Stomach (tissue), 9 donors: ENCODE results near the gene SBF2. TPM values are rescaled to one million over a fixed set of nuclear protein-coding genes. Genes with fewer than 3 reads are reported as not detected.

Experiments used
- DNase-seq, 2 donors: peaks; one replicate each; pipeline versions ENCODE4 v3.0.0 to v3.0.0-alpha.2; 2013 to 2019
- H3K27ac ChIP-seq, 5 donors: fragments of 200-600 bp in 4 of 5; sonication (generic) in 4 of 5; one replicate each; pipeline ENCODE4 v1.5.1; 2013 to 2019; ENCODE audit warnings: mild to moderate bottlenecking in 1 of 5, moderate library complexity in 1 of 5
- H3K27me3 ChIP-seq, 3 donors: fragments of 200-600 bp; sonication (generic); one replicate each; pipeline ENCODE4 v1.5.1; 2017 to 2019; ENCODE audit warnings: mixed run types in 1 of 3
- H3K36me3 ChIP-seq, 4 donors: fragments of 200-600 bp; sonication (generic); 1 replicate in 3 of 4; 2 replicates in 1 of 4; pipeline ENCODE4 v1.5.1; 2016 to 2019
- H3K4me1 ChIP-seq, 4 donors: fragments of 200-600 bp; sonication (generic); one replicate each; pipeline ENCODE4 v1.5.1; 2016 to 2019
- H3K4me3 ChIP-seq, 4 donors: fragments of 200-600 bp; sonication (generic) in 3 of 4; one replicate each; pipeline ENCODE4 v1.5.1; 2016 to 2019; ENCODE audit warnings: mild to moderate bottlenecking in 1 of 4
- H3K9me3 ChIP-seq, 4 donors: fragments of 200-600 bp; sonication (generic); one replicate each; pipeline ENCODE4 v1.5.1; 2016 to 2019
- CTCF ChIP-seq, 7 experiments: fragments of 450-650 bp in 4 of 7; fragments of 200-600 bp in 3 of 7; sonication (generic) in 3 of 7; IDR thresholded peaks; one replicate each; pipeline ENCODE4 v1.5.1; 2016 to 2019; ENCODE audit warnings: antibody characterized with exemption in 7 of 7, control low read depth in 2 of 7, mild to moderate bottlenecking in 1 of 7
- EP300 ChIP-seq: sonication (generic); formaldehyde crosslinking; IDR thresholded peaks from one replicate; pipeline ENCODE4 v1.6.1; 2017; ENCODE audit warnings: antibody characterized with exemption
- POLR2A ChIP-seq, 4 donors: fragments of 450-650 bp; IDR thresholded peaks; one replicate each; pipeline ENCODE4 v1.6.1; 2016; ENCODE audit warnings: antibody characterized with exemption in 4 of 4, control low read depth in 2 of 4, mild to moderate bottlenecking in 1 of 4, moderate library complexity in 1 of 4
- POLR2AphosphoS5 ChIP-seq, 3 donors: sonication (generic); formaldehyde crosslinking; IDR thresholded peaks; one replicate each; pipeline ENCODE4 v1.6.1; 2016; ENCODE audit warnings: antibody characterized with exemption in 3 of 3
- WGBS, 5 donors: extraction: QIAGEN DNeasy Blood & Tissue Kit in 3 of 5; methylation state at CpG; one replicate each; pipeline versions ENCODE4 v1.1.5 to v1.1.7; 2013 to 2018; 5-methylcytosine and 5-hydroxymethylcytosine counted together
- intact Hi-C: fragments of 100-400 bp; cut with DNase I; formaldehyde crosslinking; loops from one replicate; pipeline ENCODE4 v1.15.1; 2023; ENCODE audit warnings: low total_unique reads
- polyA plus RNA-seq, 3 donors: library from polyadenylated mRNA; stranded (reverse); fragments of 200-250 nt; gene quantifications; one replicate each; pipeline ENCODE4 v1.2.3, GENCODE V29; 2013
- total RNA-seq, 5 donors: library from RNA; depleted of rRNA; stranded (reverse); fragments of >200 nt; gene quantifications; one replicate each; pipeline versions ENCODE4 v1.1.0 to v1.2.3, GENCODE V29; 2014 to 2016
- donor health status: healthy with polysubstance abuse.
- donor health status: Bipolar disorder and iron deficiency.
- donor health status: healthy.

SBF2 gene
- total and polyA plus RNA-seq, 8 donors = 8.6 to 260 (median 37.2) TPM

DNA sequence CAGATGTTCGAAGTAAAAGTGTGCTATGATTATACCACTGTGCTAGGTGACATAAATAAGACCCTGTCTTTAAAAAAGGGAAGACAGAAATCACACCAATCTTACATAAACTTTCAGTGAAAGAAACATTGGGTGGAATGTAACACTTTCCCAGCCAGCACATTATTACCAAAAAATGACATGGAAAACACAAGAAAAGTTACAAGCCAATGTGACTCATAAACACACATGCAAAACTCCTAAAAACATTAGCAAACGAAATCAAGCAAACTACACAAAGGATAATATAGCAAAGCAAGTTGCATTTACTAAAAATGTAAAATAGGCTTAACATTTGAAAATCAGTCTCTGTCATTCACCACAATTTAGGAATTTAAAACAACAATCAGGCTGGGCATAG, 47.0 kb downstream of the SBF2 start:
- intact Hi-C loops = no loop called here
- no peak for DNase-seq
- no peaks in the 10 kb centered on the region for H3K27me3 ChIP-seq
- no peaks in the 10 kb centered on the region for H3K9me3 ChIP-seq
- H3K4me3 ChIP-seq = no peak overlapping the region
- H3K36me3 ChIP-seq = no peaks in the 10 kb centered on the region
- H3K27ac ChIP-seq = no peak overlapping the region
- WGBS, 5 donors = 82 to 92% (median 85%) methylated on average over 2 of the region's 2 CpGs
- TF ChIP-seq EP300 (no peak), CTCF (IDR thresholded peaks at IDR 0.05) (no peak), POLR2AphosphoS5 (IDR thresholded peaks at IDR 0.05) (no peak), POLR2A (IDR thresholded peaks at IDR 0.05) (no peak)
- H3K4me1 ChIP-seq = peaks cover 0 to 11% (median 4%) of the 10 kb centered on the region in 4 donors

GRCh38 chr11:10243896-10244575, 50.0 kb downstream of the SBF2 start:
- 91 to 97% (median 95%) methylated on average over 2 of the region's 2 CpGs for WGBS, 5 donors
- no peaks in the 10 kb centered on the region for H3K36me3 ChIP-seq

DNA sequence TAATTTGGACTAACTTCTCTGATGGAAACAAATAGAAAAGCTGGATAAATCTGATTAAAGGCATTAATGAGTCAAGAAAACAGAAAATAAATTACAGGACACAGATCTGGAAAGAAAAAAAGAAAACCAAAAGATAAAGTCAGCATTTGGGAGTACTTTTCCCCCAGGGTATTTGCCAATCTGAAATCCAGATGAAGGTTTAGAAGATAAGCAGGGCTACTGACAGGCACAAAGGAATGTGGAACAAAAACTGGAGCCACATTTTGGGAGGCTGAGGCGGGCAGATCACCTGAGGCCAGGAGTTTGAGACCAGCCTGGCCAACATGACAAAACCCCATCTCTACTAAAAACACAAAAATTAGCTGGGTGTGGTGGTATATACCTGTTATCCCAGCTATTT, 57.2 kb downstream of the SBF2 start:
- no peak for TF ChIP-seq CTCF (IDR thresholded peaks at IDR 0.05)
- no peak for TF ChIP-seq EP300
- TF ChIP-seq POLR2AphosphoS5 (IDR thresholded peaks at IDR 0.05) = no peak
- no peak for TF ChIP-seq POLR2A (IDR thresholded peaks at IDR 0.05)
- Histone ChIP-seq H3K9me3 (peaks cover 0 to 3% (median 0%) of the 10 kb centered on the region in 4 donors), H3K27me3 (no peaks in the 10 kb centered on the region), H3K4me3 (no peak overlapping the region), H3K27ac (no peak overlapping the region), H3K4me1 (peaks cover 0 to 7% (median 3%) of the 10 kb centered on the region in 4 donors), H3K36me3 (no peaks in the 10 kb centered on the region)
- 86 to 95% (median 93%) methylated on average over 1 of the region's 1 CpG for WGBS, 5 donors
- DNase-seq = no peak
- intact Hi-C loops = no loop called here

More at GRCh38 chr11:10243896-10244575, 50.0 kb downstream of the SBF2 start:
- no peak overlapping the region for H3K27ac ChIP-seq
- no peak for DNase-seq
- no peaks in the 10 kb centered on the region for H3K9me3 ChIP-seq
- intact Hi-C loops = no loop called here
- peaks cover 0 to 11% (median 3%) of the 10 kb centered on the region in 4 donors for H3K4me1 ChIP-seq
- TF ChIP-seq EP300 (no peak), POLR2AphosphoS5 (IDR thresholded peaks at IDR 0.05) (no peak), CTCF (IDR thresholded peaks at IDR 0.05) (no peak), POLR2A (IDR thresholded peaks at IDR 0.05) (no peak)
- no peak overlapping the region for H3K4me3 ChIP-seq
- no peaks in the 10 kb centered on the region for H3K27me3 ChIP-seq

DNA sequence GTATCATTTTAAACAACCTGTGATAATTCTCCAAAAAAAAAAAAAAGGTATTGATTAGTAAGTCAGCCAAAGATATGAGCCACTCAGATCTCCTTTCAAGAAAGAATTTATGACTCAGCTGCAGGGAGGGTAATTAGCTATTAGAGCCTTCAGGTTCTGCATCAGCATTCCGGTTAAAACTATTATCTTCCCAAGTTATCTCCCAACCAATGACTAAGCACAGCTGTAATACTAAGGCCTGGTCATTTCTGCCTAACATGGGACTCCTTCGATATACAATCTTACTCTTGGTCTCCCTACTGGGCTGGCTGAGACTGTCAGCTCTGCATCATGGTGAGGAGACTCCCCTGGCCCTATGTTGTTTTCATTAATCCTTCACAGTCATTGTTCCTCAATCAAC, 60.4 kb downstream of the SBF2 start:
- H3K4me1 ChIP-seq = peaks cover 0 to 7% (median 3%) of the 10 kb centered on the region in 4 donors
- no peak overlapping the region for H3K4me3 ChIP-seq
- H3K9me3 ChIP-seq = peaks cover 0 to 7% (median 0%) of the 10 kb centered on the region in 4 donors
- H3K27ac ChIP-seq = no peak overlapping the region
- 59 to 73% (median 65%) methylated on average over 2 of the region's 2 CpGs for WGBS, 5 donors
- H3K27me3 ChIP-seq = no peaks in the 10 kb centered on the region
- TF ChIP-seq POLR2A (IDR thresholded peaks at IDR 0.05) (no peak), EP300 (no peak), POLR2AphosphoS5 (IDR thresholded peaks at IDR 0.05) (no peak), CTCF (IDR thresholded peaks at IDR 0.05) (no peak)
- no peaks in the 10 kb centered on the region for H3K36me3 ChIP-seq
- no peak for DNase-seq
- intact Hi-C loops = no loop called here
